ENCODE measurements around the gene ARHGEF10L. TPM values are rescaled to one million over a fixed set of nuclear protein-coding genes. Genes with fewer than 3 reads are reported as not detected.

Gene ARHGEF10L
- total RNA-seq, 3 donors from 2014 or later (not counting 1 experiment from before 2014, with no cell fraction given), result 0.70 to 1.7 (median 0.94) TPM

DNA sequence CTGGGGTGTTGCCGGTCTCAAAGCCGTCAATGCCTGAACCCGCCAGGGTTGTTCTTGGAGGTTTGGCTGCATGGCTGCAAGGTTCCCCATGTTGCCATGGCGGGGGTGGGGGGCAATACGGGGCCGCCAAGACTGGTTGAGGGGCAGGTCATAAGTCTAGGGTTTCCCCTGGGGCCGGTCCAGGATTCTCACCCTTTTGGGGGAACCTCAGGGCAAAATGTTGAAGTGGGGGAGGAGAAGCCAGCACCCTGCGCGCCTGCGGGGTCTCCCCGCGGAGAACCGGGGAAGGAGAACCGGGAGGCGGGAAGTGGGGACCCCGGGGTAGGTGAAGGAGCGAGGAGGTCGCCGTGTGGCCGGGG, 401 bp upstream of the ARHGEF10L start:
- Histone ChIP-seq H3K4me1 (ENCODE audit: control insufficient read depth, insufficient read depth, low read length) (peaks cover 9% of the 10 kb centered on the region), H3K27me3 (ENCODE audit: control insufficient read depth, insufficient read depth, low read length) (peaks cover 8% of the 10 kb centered on the region), H3K9me3 (ENCODE audit: control insufficient read depth, insufficient read depth, low read length) (no peaks in the 10 kb centered on the region), H3K27ac (ENCODE audit: low read length) (no peak overlapping the region), H3K4me3 (ENCODE audit: low read length) (no peak overlapping the region), H3K36me3 (ENCODE audit: control insufficient read depth, insufficient read depth, low read length) (no peaks in the 10 kb centered on the region)
- 16% methylated on average over 20 of the region's 20 CpGs for WGBS (ENCODE audit: insufficient coverage)
- no peak overlapping the region for H3K4me3 Mint-ChIP-seq
- TF ChIP-seq, protein P1, sequence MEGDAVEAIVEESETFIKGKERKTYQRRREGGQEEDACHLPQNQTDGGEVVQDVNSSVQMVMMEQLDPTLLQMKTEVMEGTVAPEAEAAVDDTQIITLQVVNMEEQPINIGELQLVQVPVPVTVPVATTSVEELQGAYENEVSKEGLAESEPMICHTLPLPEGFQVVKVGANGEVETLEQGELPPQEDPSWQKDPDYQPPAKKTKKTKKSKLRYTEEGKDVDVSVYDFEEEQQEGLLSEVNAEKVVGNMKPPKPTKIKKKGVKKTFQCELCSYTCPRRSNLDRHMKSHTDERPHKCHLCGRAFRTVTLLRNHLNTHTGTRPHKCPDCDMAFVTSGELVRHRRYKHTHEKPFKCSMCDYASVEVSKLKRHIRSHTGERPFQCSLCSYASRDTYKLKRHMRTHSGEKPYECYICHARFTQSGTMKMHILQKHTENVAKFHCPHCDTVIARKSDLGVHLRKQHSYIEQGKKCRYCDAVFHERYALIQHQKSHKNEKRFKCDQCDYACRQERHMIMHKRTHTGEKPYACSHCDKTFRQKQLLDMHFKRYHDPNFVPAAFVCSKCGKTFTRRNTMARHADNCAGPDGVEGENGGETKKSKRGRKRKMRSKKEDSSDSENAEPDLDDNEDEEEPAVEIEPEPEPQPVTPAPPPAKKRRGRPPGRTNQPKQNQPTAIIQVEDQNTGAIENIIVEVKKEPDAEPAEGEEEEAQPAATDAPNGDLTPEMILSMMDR (IDR thresholded peaks at IDR 0.05), result no peak
- H3K36me3 Mint-ChIP-seq, result no peaks in the 10 kb centered on the region
- no peaks in the 10 kb centered on the region for H3K9me3 Mint-ChIP-seq
- no peak overlapping the region for H3K27ac Mint-ChIP-seq
- intact Hi-C loops (cut with micrococcal nuclease), result no loop called here
- DNase-seq, result no peak
- peaks cover 43 to 48% of the 10 kb centered on the region in 2 donors for H3K27me3 Mint-ChIP-seq (ENCODE audit: low read depth in 2 of 2)
- peaks cover 0 to 3% of the 10 kb centered on the region in 2 donors for H3K4me1 Mint-ChIP-seq
- no peak for ATAC-seq

DNA sequence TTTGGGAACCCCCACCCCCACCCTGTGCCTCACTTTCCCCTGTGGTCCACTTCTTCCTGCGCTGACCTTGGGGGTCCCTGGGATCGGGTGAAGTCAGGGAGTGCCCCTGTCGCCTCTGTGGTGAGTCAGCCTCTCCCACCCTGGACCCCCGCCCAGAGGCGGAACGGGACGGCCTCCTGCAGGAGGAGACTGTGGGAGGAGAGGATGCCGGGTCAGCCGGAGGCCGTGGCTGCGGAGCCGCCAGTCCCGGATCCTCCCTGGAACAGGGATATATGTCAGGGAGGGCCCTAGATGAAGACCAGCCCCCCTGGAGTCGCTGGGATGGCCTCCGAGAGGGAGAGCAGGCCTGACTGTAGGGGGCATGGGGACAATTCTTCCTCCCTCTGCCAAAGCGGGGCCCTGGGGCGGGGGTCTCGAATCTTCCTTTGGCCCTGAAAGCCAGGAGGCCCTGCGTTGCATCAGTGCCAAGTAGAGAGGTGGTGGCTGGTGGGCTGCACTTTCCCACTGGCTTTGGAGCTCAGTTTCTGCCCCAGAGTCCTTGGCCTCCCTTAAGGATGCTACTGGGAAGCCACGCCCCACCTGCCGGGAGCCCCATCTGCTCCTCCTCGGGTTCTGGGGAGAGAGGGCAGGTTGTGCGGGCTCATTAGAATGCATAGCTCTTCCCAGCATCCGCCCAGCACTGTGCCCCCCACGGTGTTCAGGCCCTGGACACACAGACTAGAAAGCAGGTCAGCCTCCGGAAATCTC, 930 bp downstream of the ARHGEF10L start:
- no peak overlapping the region for H3K27ac Mint-ChIP-seq
- Histone ChIP-seq H3K27me3 (ENCODE audit: control insufficient read depth, insufficient read depth, low read length) (peaks cover 8% of the 10 kb centered on the region), H3K4me1 (ENCODE audit: control insufficient read depth, insufficient read depth, low read length) (peaks cover 9% of the 10 kb centered on the region), H3K36me3 (ENCODE audit: control insufficient read depth, insufficient read depth, low read length) (no peaks in the 10 kb centered on the region), H3K9me3 (ENCODE audit: control insufficient read depth, insufficient read depth, low read length) (no peaks in the 10 kb centered on the region), H3K4me3 (ENCODE audit: low read length) (no peak overlapping the region), H3K27ac (ENCODE audit: low read length) (no peak overlapping the region)
- peaks cover 47 to 48% of the 10 kb centered on the region in 2 donors for H3K27me3 Mint-ChIP-seq (ENCODE audit: low read depth in 2 of 2)
- DNase-seq, result no peak
- TF ChIP-seq, protein P1 (IDR thresholded peaks at IDR 0.05), result no peak
- H3K4me1 Mint-ChIP-seq, result peaks cover 0 to 3% of the 10 kb centered on the region in 2 donors
- intact Hi-C loops (cut with micrococcal nuclease), result no loop called here
- ATAC-seq, result no peak
- 21% methylated on average over 25 of the region's 26 CpGs for WGBS (ENCODE audit: insufficient coverage)
- H3K36me3 Mint-ChIP-seq, result no peaks in the 10 kb centered on the region
- no peaks in the 10 kb centered on the region for H3K9me3 Mint-ChIP-seq
- no peak overlapping the region for H3K4me3 Mint-ChIP-seq

DNA sequence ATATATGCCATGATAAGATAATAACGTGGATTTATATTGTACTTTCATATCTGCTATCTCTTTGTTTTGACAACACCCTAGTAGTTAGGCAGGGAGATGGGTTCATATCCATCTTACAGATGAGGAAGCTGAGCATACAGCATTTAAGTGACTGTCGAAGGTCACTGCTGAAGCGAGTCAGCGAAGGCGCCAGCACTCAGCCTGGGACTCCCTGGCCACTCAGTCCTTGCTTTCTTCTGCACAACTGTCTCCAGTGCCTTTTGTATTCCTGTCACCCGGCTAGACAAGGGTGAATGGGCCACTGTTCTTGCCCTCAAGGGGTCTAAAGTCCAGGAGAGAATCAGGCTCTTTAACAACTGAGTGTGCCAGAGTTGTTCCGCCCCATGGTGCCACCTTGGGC, 3.1 kb downstream of the ARHGEF10L start:
- Mint-ChIP-seq H3K4me3 (no peak overlapping the region), H3K27me3 (ENCODE audit: low read depth in 2 of 2) (peaks cover 30 to 32% of the 10 kb centered on the region in 2 donors), H3K27ac (no peak overlapping the region), H3K9me3 (no peaks in the 10 kb centered on the region), H3K36me3 (no peaks in the 10 kb centered on the region), H3K4me1 (peaks cover 0 to 3% of the 10 kb centered on the region in 2 donors)
- peaks cover 8% of the 10 kb centered on the region for H3K27me3 ChIP-seq (ENCODE audit: control insufficient read depth, insufficient read depth, low read length)
- TF ChIP-seq, protein P1 (IDR thresholded peaks at IDR 0.05), result no peak
- WGBS (ENCODE audit: insufficient coverage), result 87% methylated on average over 6 of the region's 7 CpGs
- H3K4me1 ChIP-seq (ENCODE audit: control insufficient read depth, insufficient read depth, low read length), result peaks cover 6% of the 10 kb centered on the region
- no peak for DNase-seq
- no peaks in the 10 kb centered on the region for H3K9me3 ChIP-seq (ENCODE audit: control insufficient read depth, insufficient read depth, low read length)
- no peak overlapping the region for H3K27ac ChIP-seq (ENCODE audit: low read length)
- no peak overlapping the region for H3K4me3 ChIP-seq (ENCODE audit: low read length)
- H3K36me3 ChIP-seq (ENCODE audit: control insufficient read depth, insufficient read depth, low read length), result no peaks in the 10 kb centered on the region
- no peak for ATAC-seq
- intact Hi-C loops (cut with micrococcal nuclease), result no loop called here
